CD4-positive, alpha-beta T cell treated with Interleukin-21 for 1 hour (primary cell): ENCODE data around the gene KRT36.

Experiments used
- DNase-seq: peaks from one replicate; pipeline ENCODE4 v3.0.0-alpha.2; 2020

The KRT36 gene

DNA sequence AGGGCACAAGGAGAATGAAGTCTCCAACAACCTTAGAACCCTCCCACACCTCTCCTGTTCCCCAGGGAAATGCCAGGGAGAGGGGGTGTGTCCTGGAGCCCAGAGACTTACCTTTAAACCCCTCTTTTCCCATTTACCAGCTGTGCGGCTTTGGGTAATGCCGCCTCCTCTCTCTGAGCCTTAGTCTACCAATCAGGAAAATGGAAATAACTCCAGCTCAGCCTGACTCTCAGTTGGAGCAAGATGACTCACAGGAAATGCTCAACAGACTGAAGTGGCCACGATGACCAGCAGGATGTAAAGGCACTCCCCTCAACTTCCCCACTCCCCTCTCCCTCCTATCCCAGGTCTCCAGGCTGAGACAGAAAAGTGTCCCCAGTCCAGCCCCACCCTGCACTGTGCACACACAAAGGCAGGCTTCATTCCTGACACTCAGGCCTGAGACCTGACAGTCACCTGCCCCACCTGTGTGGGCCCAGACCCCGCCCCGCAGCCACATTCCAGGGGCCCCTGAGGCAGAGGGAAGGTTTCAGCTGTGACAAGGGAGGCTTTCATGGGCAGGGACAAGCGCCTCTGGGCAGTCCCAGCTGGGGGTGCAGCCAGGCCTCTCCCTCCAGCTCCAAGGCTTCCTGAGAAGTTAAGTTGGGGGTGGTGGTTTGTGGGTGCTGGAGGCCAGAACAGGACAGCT is 32.0 kb upstream of the KRT36 start:
- no peak for DNase-seq

DNA sequence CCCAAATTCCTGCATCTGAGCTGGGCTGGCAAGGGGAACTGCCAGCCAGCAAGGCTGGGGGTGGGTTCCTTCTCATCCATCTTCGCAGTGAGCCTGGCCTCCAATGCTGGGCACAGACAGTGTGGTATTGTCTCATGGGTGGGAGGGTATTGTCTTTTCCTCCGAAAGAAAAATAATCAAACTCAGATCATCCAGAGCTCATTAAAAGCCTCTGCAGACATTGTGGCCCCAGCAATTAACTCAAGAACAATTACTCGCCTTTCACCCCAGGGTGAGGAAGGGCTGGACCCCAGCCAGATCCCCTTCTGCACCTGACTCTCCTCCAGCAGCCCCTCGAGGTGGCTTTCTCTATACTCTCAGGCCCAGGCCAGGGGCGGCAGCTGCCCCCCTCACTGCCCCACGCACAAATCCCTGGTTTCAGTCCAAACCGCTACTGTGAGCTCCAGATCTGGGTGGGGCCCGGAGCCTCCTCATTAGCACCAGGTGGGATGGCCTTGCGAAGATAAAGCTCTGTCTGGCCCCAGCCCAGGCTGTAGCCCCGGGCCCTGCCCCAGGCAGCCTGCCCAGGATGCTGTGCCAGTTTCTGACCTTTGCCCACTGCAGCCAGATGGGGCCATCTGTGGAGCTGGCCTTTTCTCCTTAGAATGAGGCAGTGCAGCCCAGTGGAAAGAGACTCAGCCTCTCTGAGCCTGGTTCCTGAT is 31.3 kb upstream of the KRT36 start:
- no peak for DNase-seq

DNA sequence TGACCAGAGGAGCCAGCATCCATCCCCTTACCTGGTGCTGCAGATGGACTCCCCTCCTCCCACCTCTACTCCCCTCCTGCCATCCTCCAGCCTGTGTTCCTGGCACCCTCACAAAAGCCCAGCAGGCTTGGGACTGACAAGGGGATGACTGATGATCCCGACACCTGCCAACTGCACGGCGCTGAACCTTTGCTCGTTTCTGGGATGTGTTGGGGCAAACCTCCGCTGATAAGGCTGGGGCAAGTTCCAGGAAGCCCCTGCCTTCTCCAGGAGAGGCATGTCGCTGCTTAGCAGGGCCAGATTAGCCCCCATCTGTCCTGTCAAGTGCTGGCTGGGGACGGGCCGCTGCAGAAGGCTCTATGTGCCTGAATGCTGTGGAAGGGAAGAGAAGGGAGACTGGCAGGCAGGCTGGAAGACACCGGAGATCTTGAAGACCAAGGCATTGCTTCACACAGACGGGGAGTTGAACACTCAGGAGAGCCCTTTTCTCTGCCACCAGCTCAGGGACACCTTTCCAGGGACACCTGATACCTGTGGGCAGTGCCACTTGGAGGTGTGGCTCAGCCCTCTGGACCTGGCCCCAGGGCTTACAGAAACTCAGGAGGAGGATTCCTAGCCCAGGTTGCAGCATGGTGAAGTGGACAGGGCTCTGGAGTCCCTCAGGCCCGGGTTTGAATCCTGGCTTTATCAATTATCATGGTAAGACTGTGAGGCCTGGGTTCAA is 30.0 kb upstream of the KRT36 start:
- no peak for DNase-seq

DNA sequence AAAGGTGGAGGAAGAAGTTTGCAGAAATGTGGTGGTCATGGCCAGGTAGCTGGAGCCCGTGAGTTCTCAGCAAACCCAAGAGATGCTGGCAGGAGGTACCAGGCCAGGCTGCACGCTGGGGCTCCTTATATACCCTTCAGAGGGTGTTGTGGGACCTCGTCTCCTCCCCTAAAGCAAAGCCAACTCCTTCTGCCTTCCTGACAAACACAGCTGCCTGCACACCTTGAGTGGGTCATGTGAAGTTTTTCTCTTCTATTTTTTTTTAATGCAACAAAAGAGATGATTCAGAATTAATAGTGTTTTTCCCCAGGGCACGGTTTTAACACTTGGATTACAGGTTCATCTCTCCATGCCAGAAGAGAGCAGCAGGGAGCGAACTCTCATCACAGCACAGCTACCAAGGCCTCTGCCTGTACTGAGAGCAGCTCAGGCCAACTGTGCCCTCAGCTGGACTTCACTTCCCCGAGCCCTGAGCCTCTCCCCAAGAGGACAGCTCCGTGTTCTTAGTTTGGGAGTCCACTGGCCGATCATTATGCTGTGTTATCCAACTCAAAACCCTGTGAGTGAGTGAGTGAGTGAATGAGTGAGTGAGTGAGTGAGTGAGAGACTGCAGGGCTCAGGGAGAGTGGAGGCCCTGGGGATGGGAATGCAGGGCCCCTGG is 29.2 kb upstream of the KRT36 start, which contains the start of gene KRT15:
TSS of gene KRT15 (minus strand) at position 102 of the 661 bp plus-strand sequence. CDS start at position 39, 63 bp downstream.
- no peak for DNase-seq

DNA sequence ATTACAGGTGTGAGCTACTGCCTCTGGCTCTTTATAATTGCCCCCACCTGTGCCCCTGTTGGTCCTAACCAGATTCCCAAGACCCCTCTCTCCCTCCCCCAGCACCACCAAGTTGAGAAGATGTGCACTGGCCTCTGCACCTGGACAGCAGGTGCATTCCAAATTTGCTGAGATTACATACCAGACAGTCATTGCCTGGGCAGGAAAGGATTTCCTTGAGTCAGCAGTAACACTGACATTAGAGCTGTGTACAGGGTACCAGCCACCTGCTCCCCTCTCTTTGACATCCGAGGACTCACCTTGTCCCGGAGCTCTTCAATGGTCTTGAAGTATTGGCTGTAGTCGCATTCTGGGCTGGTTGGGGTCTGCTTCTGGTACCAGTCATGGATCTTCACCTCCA is 28.3 kb upstream of the KRT36 start:
- DNase-seq = no peak

DNA sequence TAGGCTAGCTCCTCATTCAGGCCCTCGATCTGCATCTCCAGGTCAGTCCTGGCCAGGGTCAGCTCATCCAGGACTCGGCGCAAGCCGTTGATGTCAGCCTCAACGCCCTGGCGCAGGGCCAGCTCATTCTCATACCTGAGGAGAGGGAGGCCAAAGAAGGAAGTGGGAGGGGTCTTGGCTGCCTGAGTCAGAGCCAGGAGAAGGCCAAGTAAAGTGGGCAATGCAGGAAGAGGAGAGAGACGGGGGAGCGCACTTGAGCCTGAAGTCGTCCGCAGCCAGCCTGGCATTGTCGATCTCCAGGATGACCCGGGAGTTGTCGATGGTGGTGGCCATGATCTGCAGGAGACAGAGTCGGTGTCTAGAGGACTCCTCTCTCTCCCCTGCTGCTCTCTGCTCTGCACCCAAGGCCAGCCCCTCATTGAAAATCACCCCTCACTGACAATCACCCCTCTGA is 27.1 kb upstream of the KRT36 start:
- DNase-seq = no peak

DNA sequence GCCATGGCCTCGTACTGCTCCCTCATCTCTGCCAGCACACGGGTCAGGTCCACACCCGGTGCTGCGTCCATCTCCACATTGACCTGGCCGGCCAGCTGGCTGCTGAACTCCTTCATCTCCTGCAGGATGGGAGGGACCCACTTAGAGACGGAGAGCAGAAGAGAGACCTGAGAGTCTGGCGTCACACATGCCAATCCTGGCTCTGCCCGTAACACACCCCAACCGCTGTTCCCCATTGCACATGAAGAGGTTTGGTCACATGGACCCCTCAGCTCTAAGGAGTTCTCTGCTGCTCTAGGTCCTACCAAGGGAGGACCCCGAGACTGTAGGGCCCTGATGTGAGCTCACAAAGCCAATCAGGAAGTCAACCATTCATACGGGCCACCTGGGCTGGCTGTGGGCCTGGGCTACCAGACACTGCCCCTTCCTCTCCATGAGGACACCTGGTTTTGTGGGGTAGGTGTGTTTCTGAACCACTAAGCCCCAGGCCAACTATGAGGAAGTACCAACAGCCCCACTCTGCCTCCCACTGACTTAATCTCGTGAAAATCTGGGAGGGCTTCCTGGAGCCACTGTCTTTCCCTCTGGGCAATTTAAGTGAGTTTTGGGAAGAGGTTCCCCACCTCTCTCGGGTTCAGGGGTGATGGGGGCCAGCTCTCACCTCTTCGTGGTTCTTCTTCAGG is 26.6 kb upstream of the KRT36 start:
- no peak for DNase-seq

DNA sequence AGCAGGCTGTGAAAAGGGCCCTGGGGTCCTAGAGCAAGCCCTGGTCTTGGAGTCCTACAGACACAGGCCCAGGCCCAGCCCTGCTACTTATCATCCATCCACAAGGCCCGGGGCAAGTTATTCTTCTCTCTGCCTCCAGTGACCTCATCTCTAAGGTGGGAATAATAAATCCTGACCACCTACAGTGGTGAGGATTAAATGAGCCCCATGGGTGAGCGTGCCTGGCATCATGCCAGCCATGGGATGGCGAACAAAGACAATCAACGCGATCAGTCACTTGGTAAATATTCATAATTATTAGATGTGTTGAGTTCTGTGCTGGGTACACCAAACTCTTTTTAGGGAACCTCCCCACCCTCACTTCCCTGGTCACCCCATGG is 23.4 kb upstream of the KRT36 start:
- no peak for DNase-seq

DNA sequence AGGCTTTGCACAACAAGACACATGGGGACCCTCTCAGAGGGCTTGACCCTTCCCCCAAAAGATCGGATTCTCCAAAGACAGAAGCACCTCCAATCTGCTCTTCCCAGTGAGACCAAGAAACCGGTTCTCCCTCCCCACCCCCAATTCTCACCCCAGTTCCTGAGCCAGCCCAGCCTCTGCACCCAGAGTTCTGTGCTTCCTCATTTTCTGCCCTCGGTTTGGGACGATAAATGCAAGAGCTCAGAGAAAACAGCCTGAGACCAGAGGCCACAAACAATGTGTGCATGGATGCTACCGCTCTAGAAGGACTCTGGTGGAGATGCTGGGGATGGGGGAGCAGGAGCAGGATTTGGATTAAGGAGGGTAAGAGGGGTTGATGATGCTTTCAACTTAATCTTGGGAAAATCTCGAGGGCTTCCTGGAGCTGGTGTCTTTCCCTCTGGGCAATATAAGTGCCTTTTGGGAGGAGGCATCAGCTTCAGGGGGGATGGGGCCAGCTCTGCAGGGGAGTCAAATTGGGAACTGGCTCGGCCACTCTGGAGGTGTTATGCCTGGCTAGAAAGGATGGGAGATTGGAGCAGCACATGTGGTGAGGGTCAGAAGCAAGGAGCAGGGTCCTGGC is 22.9 kb upstream of the KRT36 start:
- no peak for DNase-seq

DNA sequence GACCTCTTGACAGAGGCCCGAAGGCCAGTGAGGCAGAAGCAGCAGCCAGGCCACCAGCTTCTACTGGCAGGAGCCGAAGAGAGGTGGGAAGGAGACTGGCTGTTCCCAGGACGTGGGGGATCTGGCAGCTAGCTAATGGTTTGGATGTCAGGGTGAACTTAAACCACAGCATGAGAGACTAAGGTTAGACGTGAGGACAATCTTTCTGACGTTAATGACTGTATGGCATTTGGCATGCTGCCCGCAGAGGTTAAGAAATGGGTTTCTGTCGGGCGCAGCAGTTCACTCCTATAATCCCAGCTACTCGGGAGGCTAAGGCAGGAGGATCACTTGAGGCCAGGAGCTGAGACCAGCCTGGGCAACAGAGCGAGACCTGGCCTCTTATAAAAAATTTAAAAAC is 22.0 kb upstream of the KRT36 start:
- no peak for DNase-seq

DNA sequence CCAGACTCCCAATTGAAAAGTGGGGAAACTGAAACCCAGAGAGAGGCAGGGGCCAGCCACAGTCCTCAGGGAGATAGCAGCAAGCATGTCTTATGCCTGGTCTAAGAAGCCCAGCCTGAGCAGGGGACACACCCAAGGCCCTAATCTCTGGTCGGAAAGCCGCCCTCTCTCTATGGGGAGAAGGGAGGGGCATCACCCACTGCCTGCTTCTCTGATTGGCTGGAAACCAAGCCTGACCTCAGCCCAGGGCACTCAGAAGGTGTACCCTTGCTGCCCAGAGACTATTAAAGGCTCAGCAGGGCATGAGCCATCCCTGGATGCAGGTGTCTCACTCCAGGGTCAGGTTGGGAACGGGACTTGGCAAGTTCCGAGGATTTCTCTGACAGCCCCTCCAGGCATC is 21.4 kb upstream of the KRT36 start:
- DNase-seq = no peak

DNA sequence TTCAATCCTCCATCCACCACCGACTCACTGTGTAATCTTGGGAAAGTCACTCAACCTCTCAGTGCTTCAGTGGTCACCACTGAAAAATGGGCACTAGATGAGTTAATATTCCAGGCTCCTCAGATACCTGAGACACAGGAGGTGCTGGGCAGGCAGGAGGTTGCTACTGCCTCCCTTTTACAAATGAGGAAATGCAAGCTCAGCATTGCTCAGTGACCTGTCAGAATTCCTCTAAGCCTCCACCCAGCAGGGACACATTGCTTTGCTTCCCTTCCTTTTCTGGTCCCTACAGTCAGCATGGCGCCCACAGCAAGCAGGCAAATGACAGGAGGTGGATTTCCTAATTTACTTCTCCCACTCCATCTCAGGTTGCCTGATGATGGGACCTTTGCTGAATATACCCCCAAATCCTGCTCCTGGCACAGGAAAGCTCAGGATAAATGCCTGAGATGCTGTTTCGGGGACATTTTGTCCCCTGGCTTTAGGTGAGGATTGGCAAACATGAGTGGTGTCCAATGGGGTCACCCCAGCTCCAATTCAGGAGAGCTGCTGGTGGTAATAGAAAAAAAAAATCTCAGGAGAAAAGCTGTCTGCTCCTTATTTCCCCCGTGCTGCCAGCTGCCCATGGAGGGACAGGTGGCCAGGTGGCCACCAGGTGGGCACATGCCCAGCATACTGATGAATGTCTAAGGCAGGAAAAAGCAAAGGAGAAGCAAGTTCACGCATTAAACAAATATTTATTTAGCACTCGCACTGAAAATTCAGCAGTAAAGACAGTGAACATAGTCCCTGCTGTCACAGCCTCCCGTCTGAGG is 20.7 kb upstream of the KRT36 start:
- DNase-seq = no peak

DNA sequence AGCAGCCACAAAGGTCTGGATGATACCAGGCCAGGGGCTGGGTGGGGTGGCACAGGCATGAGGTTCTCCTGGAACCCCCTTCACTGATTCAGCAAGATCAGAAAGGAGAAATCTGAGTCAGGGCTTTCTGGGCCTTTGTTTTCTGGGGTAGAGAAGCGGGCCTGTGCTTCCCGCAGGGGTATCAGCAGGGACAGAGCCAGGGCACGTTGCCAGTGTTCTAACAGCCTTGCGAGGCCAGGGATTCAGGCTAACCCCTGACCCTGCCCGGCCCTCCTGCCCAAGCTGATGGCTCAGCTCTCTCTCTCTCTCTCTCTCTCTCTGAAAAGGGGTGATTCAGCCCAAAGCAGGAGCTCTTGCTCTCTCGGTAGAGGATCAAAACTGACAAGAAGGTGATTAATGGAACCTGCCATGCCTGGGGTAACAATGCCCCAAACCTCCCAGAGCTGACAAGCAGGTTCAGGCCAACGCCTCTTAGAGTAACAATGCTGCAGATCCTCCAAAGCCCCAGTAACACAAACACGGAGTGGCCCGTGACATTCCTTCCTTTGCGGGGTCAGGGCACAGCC is 17.7 kb upstream of the KRT36 start:
- no peak for DNase-seq

DNA sequence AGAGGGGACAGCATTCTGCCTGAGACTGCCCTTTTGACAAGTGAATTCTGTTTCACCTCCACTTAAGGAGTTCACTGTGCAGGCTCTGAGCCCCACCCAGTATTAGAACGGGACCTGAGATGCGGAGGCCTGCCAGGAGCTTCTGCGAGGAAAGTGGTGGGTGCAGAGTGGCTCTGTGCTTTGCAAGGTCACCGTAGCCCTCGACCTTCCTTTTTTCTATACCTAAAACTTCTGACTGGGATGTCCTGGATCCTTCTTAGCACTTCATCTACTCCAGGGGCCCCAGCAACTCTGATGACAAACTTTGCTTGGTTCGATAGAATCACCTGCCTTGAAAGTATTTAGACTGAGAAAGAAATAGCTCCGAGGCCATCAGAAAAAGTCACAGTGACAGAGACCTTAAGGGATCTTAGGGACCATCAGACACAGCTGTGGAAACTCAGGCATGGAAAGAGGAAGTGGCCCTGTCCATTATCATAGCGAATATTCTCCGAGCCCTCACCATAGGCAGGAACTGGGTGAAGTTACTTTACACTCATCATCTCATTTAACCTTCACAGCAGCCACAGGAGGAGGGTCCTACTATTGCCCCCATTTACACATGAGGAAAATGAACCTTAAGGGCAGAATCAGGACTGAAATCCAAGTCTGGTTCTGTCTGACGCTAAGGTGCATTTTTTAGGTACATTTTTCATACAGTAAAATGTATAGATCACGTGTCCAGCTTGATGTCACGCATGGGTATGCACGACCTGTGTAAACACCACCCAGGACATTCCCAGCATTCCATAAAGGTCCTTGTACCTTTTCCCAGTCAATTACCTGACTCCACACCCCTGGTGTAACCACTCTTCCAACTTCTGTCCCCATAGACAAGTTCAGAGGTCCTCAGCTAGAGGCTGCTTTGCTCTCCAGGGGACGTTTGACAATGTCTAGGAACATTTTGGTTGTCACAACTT is 16.4 kb upstream of the KRT36 start:
- DNase-seq = no peak

DNA sequence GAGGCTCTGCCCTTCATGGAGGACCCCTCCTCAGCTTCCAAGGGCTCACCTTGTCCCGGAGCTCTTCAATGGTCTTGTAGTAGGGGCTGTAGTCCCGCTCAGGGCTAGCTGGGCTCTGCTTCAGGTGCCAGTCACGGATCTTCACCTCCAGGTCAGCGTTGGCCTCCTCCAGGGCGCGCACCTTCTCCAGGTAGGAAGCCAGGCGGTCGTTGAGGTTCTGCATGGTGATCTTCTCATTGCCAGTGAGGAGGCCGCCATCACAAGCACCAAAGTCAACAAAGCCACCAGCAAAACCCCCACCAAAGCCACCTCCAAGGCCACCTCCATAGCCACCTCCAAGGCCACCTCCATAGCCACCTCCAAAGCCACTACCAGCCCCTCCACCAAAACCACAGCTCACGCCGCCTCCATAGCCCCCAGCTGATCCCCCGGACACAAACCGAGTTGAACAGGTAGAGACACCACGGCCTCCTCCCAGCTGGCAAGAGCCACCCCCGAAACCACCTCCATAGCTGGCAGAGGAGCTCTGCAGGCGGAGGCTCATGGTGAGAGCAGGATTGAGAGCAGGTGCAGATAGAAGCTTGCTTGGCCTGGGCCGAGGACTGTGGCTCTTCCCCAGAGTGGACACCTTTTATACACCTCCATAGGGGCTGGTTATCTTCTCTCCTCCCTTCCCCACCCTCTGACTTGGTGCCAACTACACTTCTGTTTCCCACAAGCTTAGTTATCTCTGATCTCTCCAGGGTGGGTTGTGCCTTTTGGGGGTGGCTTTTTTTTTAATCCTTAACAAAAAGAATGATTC is 15.5 kb upstream of the KRT36 start, which contains the start of gene KRT13:
TSS of gene KRT13 (minus strand) at position 606 of the 802 bp plus-strand sequence. CDS start at position 544, 62 bp downstream.
- DNase-seq = no peak

DNA sequence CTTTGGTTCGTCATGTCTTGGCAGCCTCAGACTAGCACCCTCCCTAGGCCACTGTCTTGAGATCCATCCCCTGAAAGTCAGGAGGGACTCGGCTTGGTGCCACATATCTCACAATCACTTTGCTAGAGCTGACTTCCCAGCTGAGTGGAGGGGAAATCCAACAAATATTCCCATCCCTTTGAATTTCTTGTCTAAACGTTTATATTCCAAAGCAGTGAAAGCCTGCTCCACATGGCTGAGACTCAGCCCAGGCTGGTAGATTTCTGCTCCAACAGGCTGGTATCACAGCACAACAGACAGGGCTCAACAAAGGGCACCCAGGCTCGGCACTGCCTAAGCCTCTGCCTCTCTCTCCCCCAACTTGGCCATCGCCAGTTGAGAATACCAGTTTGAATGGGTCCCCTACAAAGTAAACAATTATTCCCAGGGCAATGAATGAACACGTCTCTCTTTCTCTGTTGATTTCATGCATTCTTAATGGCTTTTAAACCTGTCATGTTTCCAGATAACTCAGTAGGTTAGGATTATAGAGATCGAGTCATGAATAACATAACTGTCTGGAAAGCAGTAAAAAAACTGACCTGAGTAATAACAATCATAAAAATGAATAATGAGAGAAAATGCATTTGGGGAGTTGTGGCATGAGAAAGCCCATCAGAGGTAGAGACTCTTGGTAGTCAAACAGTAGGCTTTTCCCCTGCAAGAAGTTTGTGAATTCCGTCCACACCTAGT is 14.7 kb upstream of the KRT36 start:
- DNase-seq = no peak

DNA sequence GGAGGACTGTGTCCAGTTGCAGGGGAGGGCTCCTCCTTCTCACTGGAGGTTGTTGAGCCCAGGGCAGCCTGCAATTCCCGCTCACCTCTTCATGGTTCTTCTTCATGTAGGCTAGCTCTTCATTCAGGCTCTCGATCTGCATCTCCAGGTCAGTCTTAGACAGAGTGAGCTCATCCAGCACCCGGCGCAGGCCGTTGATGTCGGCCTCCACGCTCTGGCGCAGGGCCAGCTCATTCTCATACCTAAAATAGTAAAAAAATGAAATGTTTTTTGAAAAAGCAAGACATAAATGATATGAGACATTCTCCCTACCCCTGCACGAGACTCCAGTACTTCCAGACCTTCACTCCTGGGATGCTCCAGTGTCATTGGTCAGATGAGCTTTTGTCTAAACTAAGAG is 13.5 kb upstream of the KRT36 start:
- no peak for DNase-seq
